HG02798 (cell line): ENCODE results near the gene SNX6.
A peak's percentile ranks its signal among the peaks of the same experiment; 100 is the strongest.
"Not testable (repeated sequence)": the region's sequence is repeated elsewhere in the genome, so short reads cannot be mapped to it uniquely, and the experiment has no call there.

Source experiments
- ATAC-seq: cut with Tn5 transposase; IDR thresholded peaks from one replicate; pipeline ENCODE4 v1.9.1; 2021; ENCODE audit warnings: mild to moderate bottlenecking; ENCODE audit not compliant: unreplicated experiment, poor library complexity

SNX6 gene

DNA sequence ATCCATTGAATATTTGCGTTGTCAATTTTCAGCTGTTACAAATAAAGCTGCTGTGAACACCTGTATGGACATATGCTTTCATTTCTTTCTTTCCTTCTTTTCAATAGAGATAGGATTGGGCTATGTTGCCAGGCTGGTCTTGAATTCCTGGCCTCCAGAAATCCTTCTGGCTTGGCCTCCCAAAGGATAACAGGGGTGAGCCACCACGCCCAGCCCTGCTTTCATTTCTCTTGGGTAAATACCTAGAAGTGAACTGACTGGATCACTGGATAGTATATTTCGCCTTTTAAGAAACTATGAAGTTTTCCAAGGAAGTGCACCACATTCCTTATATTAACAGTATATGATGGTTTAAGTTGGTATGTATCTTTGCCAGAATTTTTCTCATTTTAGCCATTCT, 58.2 kb downstream of the SNX6 start:
- no peak for ATAC-seq

GRCh38 chr14:34569750-34570149, 60.2 kb downstream of the SNX6 start:
- no peak for ATAC-seq

DNA sequence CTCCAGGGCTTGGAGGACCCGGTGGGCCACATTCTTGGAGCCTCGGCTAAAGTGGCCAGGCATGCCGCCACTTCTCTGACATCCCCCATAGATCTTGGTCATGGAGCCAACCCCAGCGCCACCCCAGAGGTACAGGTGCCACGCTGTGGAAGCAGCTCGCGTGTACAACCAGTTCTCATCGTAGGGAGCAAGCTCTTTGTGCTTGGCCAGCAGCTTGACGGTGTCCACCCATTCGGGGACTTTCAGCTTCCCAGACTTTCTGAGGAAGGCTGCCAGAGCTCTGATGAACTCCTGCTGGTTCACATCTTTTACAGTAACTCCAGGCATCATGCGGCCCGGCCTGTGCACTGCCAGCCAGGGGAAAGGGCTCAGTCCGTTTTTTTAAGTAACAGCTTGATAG, 61.1 kb downstream of the SNX6 start:
- ATAC-seq, result no peak

DNA sequence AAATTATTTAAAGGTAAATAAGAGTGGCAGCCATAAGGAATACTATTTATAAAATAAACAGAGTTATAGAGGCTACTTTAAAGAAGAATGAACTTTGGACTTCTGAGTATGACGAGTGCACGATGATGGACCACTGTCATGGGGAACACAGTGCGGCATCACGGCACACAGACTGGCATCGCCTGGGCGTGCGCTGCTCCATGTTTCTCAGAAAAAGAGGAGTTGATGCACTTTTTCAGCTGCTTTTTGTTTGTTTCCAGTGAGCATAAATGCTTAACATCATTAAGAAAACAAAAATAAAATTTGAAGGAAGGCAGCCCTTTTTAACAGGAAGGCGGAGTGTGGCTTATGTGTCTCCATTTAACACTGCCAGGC, 67.2 kb downstream of the SNX6 start:
- no peak for ATAC-seq

- ATAC-seq, result not testable (repeated sequence)
Measured at GRCh38 chr14:34562037-34562775, 67.7 kb downstream of the SNX6 start.

GRCh38 chr14:34556498-34556829, 73.5 kb downstream of the SNX6 start:
- ATAC-seq, result peak; percentile 49

DNA sequence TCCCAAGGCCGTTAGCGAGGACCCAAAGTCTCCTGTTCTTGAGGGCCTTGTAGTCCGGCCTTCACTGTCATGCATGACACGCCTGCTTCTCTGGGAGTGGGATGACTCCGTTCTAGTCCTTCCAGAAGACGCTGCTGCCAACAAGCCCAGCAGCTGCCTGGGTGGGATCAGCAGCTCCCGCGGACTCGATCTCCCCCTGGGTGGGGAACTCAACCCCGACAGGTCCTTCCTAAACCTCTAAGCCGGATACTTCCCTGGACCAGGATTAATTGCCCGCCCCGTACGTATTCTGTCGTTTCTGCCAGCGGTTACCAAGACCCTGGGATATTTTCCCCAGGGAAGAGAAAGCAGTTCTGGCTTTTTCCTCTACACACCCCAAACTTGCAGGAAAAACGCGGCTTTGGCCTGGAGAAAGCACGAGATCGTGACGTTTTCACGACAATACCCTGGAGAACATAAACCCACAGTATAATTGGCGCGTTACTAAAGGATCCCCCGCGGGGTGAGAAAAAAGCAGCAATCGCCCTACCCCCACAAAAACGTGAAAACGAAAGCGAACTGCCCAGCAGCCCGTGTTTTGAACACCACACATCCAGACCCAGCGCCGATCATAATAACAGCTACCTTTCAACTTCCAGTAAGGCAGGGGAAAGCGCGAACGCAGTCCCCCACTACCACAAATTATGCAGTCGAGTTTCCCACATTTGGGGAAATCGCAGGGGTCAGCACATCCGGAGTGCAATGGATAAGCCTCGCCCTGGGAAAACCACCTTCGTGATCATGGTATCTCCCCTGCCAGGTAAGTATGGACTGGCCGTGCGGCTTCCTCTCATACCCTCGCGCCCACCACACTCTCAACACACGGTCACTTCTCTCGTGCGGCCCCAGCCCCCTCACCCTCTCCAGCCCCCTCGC, 74.1 kb downstream of the SNX6 start:
- peak; percentile 72 for ATAC-seq

DNA sequence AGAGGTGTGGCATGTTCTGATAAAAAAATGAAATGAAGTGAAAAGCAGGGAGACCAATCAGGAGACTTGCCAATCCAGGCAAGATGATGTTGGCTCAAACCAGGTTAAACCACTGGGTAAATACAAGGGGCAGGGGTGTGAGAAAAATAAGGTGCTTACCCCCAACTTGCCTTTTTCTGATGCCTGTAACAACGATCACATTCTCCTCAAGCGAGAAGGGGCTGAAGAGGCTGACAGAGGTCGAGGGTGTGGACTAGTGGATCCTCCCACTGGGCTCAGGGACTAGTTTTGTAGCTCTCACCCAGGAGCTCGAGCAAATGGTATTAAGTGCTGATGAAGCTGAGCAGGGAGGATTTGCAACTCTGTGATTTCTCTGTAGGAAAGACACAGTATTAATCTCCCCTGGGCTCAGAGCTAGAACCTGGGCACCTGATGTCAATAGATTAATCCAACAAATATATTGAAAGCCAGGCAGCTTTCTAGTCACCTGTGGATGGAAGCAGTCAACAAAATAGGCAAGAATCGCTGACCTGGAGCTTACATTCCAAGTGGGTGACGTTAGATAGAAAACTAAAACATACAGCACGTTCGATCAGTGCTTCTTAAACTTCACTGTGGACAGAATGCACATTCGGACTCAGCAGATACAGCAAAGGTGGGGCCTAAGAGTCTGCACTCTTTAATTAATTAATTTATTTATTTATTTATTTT, 75.3 kb downstream of the SNX6 start:
- no peak for ATAC-seq

GRCh38 chr14:34549276-34549966, 80.5 kb downstream of the SNX6 start:
- ATAC-seq, result not testable (repeated sequence)

GRCh38 chr14:34548472-34548981, 81.4 kb downstream of the SNX6 start:
- no peak for ATAC-seq

DNA sequence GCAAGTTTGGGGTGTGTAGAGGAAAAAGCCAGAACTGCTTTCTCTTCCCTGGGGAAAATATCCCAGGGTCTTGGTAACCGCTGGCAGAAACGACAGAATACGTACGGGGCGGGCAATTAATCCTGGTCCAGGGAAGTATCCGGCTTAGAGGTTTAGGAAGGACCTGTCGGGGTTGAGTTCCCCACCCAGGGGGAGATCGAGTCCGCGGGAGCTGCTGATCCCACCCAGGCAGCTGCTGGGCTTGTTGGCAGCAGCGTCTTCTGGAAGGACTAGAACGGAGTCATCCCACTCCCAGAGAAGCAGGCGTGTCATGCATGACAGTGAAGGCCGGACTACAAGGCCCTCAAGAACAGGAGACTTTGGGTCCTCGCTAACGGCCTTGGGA, 82.8 kb downstream of the SNX6 start:
- ATAC-seq, result peak; percentile 46

- ATAC-seq, result peak; percentile 71
Measured at GRCh38 chr14:34546272-34547135, 83.4 kb downstream of the SNX6 start.

GRCh38 chr14:34540181-34541059, 89.5 kb downstream of the SNX6 start:
- not testable (repeated sequence) for ATAC-seq

GRCh38 chr14:34539407-34540180, 90.4 kb downstream of the SNX6 start, which contains the start of gene EAPP:
EAPP (minus strand) TSS chr14:34539701; CDS start chr14:34539628, 73 bp downstream.
- peak; percentile 100 for ATAC-seq

GRCh38 chr14:34538871-34539406, 91.0 kb downstream of the SNX6 start:
- no peak for ATAC-seq

GRCh38 chr14:34538096-34538495, 91.9 kb downstream of the SNX6 start:
- not testable (repeated sequence) for ATAC-seq

DNA sequence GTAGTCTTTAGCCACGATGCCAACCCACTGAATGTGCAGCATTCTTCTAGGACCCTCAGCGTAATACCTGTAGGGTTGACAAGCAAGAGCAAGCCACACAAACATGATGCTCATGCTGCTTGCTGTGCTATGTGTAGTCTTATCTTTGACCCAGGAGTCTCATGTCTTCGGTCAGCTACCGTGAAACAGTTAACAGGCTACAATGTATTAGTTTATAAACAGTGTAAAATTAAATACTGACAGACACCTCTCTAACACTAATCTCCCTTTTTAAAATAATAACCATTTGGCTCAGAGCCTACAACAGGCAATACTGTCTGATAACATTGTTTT, 92.3 kb downstream of the SNX6 start:
- ATAC-seq, result no peak
